PFSK-1 (cell line): ENCODE measurements around the gene CAB39.

Experiments used
- FOXP2 ChIP-seq: optimal IDR thresholded peaks from 2 replicates; pipeline ENCODE3; 2011; ENCODE audit warnings: borderline replicate concordance, control low read depth, inconsistent platforms; ENCODE audit not compliant: insufficient read depth; ENCODE audit errors: extremely low read length, extremely low read depth
- POLR2AphosphoS5 ChIP-seq: IDR thresholded peaks from 2 replicates; pipeline ENCODE4 v1.6.1; 2012; ENCODE audit warnings: low read depth, mild to moderate bottlenecking, control low read depth, low read length, moderate library complexity
- REST ChIP-seq, 2 experiments: IDR thresholded peaks; 2 replicates each; pipeline versions ENCODE4 v1.6.1 to v1.8.0; 2011 to 2012; ENCODE audit warnings: low read depth in 2 of 2, low read length in 2 of 2, control low read depth in 1 of 2, inconsistent platforms in 1 of 2, mild to moderate bottlenecking in 1 of 2, moderate library complexity in 1 of 2; ENCODE audit not compliant: insufficient read depth in 1 of 2
- SIN3A ChIP-seq: IDR thresholded peaks from 2 replicates; pipeline ENCODE4 v1.6.1; 2012; ENCODE audit warnings: mild to moderate bottlenecking, low read length, moderate library complexity, borderline replicate concordance; ENCODE audit not compliant: insufficient read depth
- TAF1 ChIP-seq: IDR thresholded peaks from 2 replicates; pipeline ENCODE4 v1.6.1; 2012; ENCODE audit warnings: low read length, control low read depth, borderline replicate concordance; ENCODE audit not compliant: insufficient read depth

CAB39 gene

GRCh38 chr2:230706053-230706521, 6.6 kb upstream of the CAB39 start:
- TF ChIP-seq POLR2AphosphoS5: no peak
- no peak for TF ChIP-seq FOXP2
- TF ChIP-seq TAF1: no peak
- TF ChIP-seq SIN3A: no peak
- no peak for TF ChIP-seq REST (IDR thresholded peaks at IDR 0.05; ENCODE audit: insufficient read depth in 1 of 2, low read depth in 2 of 2, low read length in 2 of 2)

- TF ChIP-seq TAF1 (no peak), SIN3A (no peak), FOXP2 (no peak), POLR2AphosphoS5 (no peak), REST (IDR thresholded peaks at IDR 0.05; ENCODE audit: insufficient read depth in 1 of 2, low read depth in 2 of 2, low read length in 2 of 2) (no peak)
Measured at GRCh38 chr2:230706966-230707365, 5.7 kb upstream of the CAB39 start.

- no peak for TF ChIP-seq FOXP2
- no peak for TF ChIP-seq POLR2AphosphoS5
- TF ChIP-seq TAF1: no peak
- TF ChIP-seq SIN3A: no peak
- no peak for TF ChIP-seq REST (IDR thresholded peaks at IDR 0.05; ENCODE audit: insufficient read depth in 1 of 2, low read depth in 2 of 2, low read length in 2 of 2)
Measured at GRCh38 chr2:230708204-230708603, 4.4 kb upstream of the CAB39 start.

GRCh38 chr2:230711224-230711623, 1.4 kb upstream of the CAB39 start:
- TF ChIP-seq POLR2AphosphoS5 (no peak), FOXP2 (no peak), SIN3A (no peak), REST (IDR thresholded peaks at IDR 0.05; ENCODE audit: insufficient read depth in 1 of 2, low read depth in 2 of 2, low read length in 2 of 2) (no peak), TAF1 (no peak)

- TF ChIP-seq FOXP2: no peak
- 0 out of 2 replicates have a peak, but pooled peaks have one; percentile 25 for TF ChIP-seq SIN3A
Measured at GRCh38 chr2:230713331-230714135, 891 bp downstream of the CAB39 start.

GRCh38 chr2:230714136-230714480, 1.5 kb downstream of the CAB39 start:
- TF ChIP-seq REST (IDR thresholded peaks at IDR 0.05; ENCODE audit: insufficient read depth in 1 of 2, low read depth in 2 of 2, low read length in 2 of 2) (no peak), FOXP2 (no peak), POLR2AphosphoS5 (no peak), SIN3A (no peak), TAF1 (no peak)
